Muscle layer of colon (tissue), 2 donors: Measurements from ENCODE around the gene CR1.
A peak's percentile ranks its signal among the peaks of the same experiment; 100 is the strongest.
"Not testable (repeated sequence)": the region's sequence is repeated elsewhere in the genome, so short reads cannot be mapped to it uniquely, and the experiment has no call there.

Experiments used
- H3K27ac ChIP-seq: one replicate; pipeline ENCODE4 v1.7.0; 2013; ENCODE audit warnings: low read depth, mild to moderate bottlenecking, low read length, moderate library complexity
- H3K27me3 ChIP-seq, 2 donors: one replicate each; pipeline ENCODE4 v1.7.0; 2013; ENCODE audit warnings: low read length in 2 of 2, mild to moderate bottlenecking in 2 of 2; ENCODE audit not compliant: insufficient read depth in 2 of 2, control insufficient read depth in 1 of 2
- H3K36me3 ChIP-seq: one replicate; pipeline ENCODE4 v1.7.0; 2013; ENCODE audit warnings: mild to moderate bottlenecking, low read length; ENCODE audit not compliant: insufficient read depth
- H3K4me1 ChIP-seq: one replicate; pipeline ENCODE4 v1.7.0; 2013; ENCODE audit warnings: mild to moderate bottlenecking, low read length; ENCODE audit not compliant: insufficient read depth
- H3K4me3 ChIP-seq, 2 donors: one replicate each; pipeline ENCODE4 v1.7.0; 2013; ENCODE audit warnings: low read length in 2 of 2, low read depth in 1 of 2, mild to moderate bottlenecking in 1 of 2, moderate library complexity in 1 of 2
- H3K9ac ChIP-seq: one replicate; pipeline ENCODE4 v1.7.0; 2013; ENCODE audit warnings: low read length
- H3K9me3 ChIP-seq: one replicate; pipeline ENCODE4 v1.7.0; 2013; ENCODE audit warnings: mild to moderate bottlenecking, low read length
- donor health status: abdominal sarcoma.
- donor health status: Adenocarcinoma of cecum.

Gene CR1

GRCh38 chr1:207633226-207633625 lies 137.3 kb downstream of the CR1 start:
- Histone ChIP-seq H3K27ac (no peak overlapping the region), H3K9me3 (no peaks in the 10 kb centered on the region), H3K9ac (no peak overlapping the region), H3K4me3 (no peak overlapping the region), H3K36me3 (no peaks in the 10 kb centered on the region), H3K27me3 (no peaks in the 10 kb centered on the region), H3K4me1 (no peaks in the 10 kb centered on the region)

- H3K4me1 ChIP-seq, H3K27ac ChIP-seq, H3K36me3 ChIP-seq: not testable (repeated sequence)
Observed at GRCh38 chr1:207633699-207634289, 137.8 kb downstream of the CR1 start.

GRCh38 chr1:207634293-207634692 lies 138.3 kb downstream of the CR1 start:
- not testable (repeated sequence) for H3K36me3 ChIP-seq, H3K27ac ChIP-seq, H3K4me3 ChIP-seq, H3K27me3 ChIP-seq, H3K9me3 ChIP-seq, H3K4me1 ChIP-seq, H3K9ac ChIP-seq

More at GRCh38 chr1:207633699-207634289, 137.8 kb downstream of the CR1 start:
- not testable (repeated sequence) for H3K9me3 ChIP-seq, H3K27me3 ChIP-seq, H3K9ac ChIP-seq, H3K4me3 ChIP-seq

- not testable (repeated sequence) for H3K27me3 ChIP-seq, H3K4me1 ChIP-seq, H3K36me3 ChIP-seq, H3K9ac ChIP-seq, H3K9me3 ChIP-seq, H3K4me3 ChIP-seq, H3K27ac ChIP-seq
Observed at GRCh38 chr1:207635569-207636186, 139.7 kb downstream of the CR1 start.

- not testable (repeated sequence) for H3K9ac ChIP-seq, H3K27ac ChIP-seq, H3K4me3 ChIP-seq, H3K36me3 ChIP-seq, H3K4me1 ChIP-seq, H3K9me3 ChIP-seq, H3K27me3 ChIP-seq
Observed at GRCh38 chr1:207638487-207639145, 142.7 kb downstream of the CR1 start.

- H3K9me3 ChIP-seq, H3K4me1 ChIP-seq, H3K27me3 ChIP-seq, H3K4me3 ChIP-seq, H3K9ac ChIP-seq, H3K36me3 ChIP-seq, H3K27ac ChIP-seq: not testable (repeated sequence)
Observed at GRCh38 chr1:207639362-207639761, 143.4 kb downstream of the CR1 start.

- H3K27me3 ChIP-seq = no peaks in the 10 kb centered on the region
- no peak overlapping the region for H3K9ac ChIP-seq
- peaks cover 6% of the 10 kb centered on the region for H3K4me1 ChIP-seq
- H3K36me3 ChIP-seq = no peaks in the 10 kb centered on the region
- peak overlapping the region; percentile 68 to 75 for H3K4me3 ChIP-seq
- H3K27ac ChIP-seq = no peak overlapping the region
- H3K9me3 ChIP-seq = no peaks in the 10 kb centered on the region
Observed at GRCh38 chr1:207644166-207644851, 148.4 kb downstream of the CR1 start.

GRCh38 chr1:207644852-207645634 lies 149.1 kb downstream of the CR1 start, which contains the start of gene CR1L:
Gene CR1L, plus strand, starts transcription at chr1:207645133. Its CDS starts 101 bp downstream, at chr1:207645234.
- Histone ChIP-seq H3K27ac (no peak within 1 kb of the TSS), H3K9me3 (no peaks in the 10 kb centered on the region), H3K4me1 (peaks cover 6% of the 10 kb centered on the region), H3K36me3 (no peaks in the 10 kb centered on the region), H3K4me3 (peak within 1 kb of the TSS; percentile 68 to 75), H3K9ac (no peak within 1 kb of the TSS), H3K27me3 (no peaks in the 10 kb centered on the region)

GRCh38 chr1:207645635-207646081 lies 149.7 kb downstream of the CR1 start:
- peak overlapping the region in 1 of 2 donors; percentile 75 for H3K4me3 ChIP-seq
- H3K9me3 ChIP-seq = no peaks in the 10 kb centered on the region
- H3K27me3 ChIP-seq = no peaks in the 10 kb centered on the region
- no peak overlapping the region for H3K27ac ChIP-seq
- no peak overlapping the region for H3K9ac ChIP-seq
- H3K4me1 ChIP-seq = peaks cover 6% of the 10 kb centered on the region
- H3K36me3 ChIP-seq = no peaks in the 10 kb centered on the region

GRCh38 chr1:207646171-207646570 lies 150.2 kb downstream of the CR1 start:
- Histone ChIP-seq H3K4me3 (no peak overlapping the region), H3K36me3 (no peaks in the 10 kb centered on the region), H3K9ac (no peak overlapping the region), H3K27me3 (no peaks in the 10 kb centered on the region), H3K4me1 (peaks cover 6% of the 10 kb centered on the region), H3K9me3 (no peaks in the 10 kb centered on the region), H3K27ac (no peak overlapping the region)
